ENCODE data around the gene ZNF608. TPM values are rescaled to one million over a fixed set of nuclear protein-coding genes. Genes with fewer than 3 reads are reported as not detected.

Gene ZNF608
- 20.7 and 22.0 TPM in 2 replicates for total RNA-seq

GRCh38 chr5:124745928-124746915 is at the start of gene ZNF608:
Gene ZNF608 (minus strand): TSS chr5:124746639. CDS start chr5:124744989, 1,650 bp downstream.
- Mint-ChIP-seq H3K4me1 (peaks cover 17% of the 10 kb centered on the region), H3K27me3 (no peaks in the 10 kb centered on the region), H3K36me3 (ENCODE audit: low read depth) (peaks cover 18% of the 10 kb centered on the region), H3K27ac (no peak within 1 kb of the TSS), H3K9me3 (no peaks in the 10 kb centered on the region), H3K4me3 (no peak within 1 kb of the TSS)
- TF ChIP-seq CTCF (IDR thresholded peaks at IDR 0.05) = no peak
- POLR2A ChIA-PET = interaction anchor here (0.6 to 5.0 kb wide), 29 partner anchors 10 to 1064 kb away, joined by 3 to 99 read pairs (median 7); no protein-coding TSS in a partner anchor
- DNase-seq (no peak), ATAC-seq (ENCODE audit: low read depth) (no peak)
- intact Hi-C loops (cut with micrococcal nuclease) = loop anchor here (1.0 to 5.0 kb wide), 4 partner anchors 8 to 809 kb away; no protein-coding TSS in a partner anchor
- CTCF ChIA-PET = interaction anchor here (0.8 to 1.1 kb wide), 2 partner anchors 92 to 162 kb away, joined by 3 read pairs; no protein-coding TSS in a partner anchor

- no peak for ATAC-seq (ENCODE audit: low read depth)
- POLR2A ChIA-PET = no interaction called here
- no peaks in the 10 kb centered on the region for H3K36me3 Mint-ChIP-seq (ENCODE audit: low read depth)
Observed at GRCh38 chr5:124795829-124796228, 49.4 kb upstream of the ZNF608 start.

GRCh38 chr5:124790895-124791732 is 44.7 kb upstream of the ZNF608 start:
- H3K27me3 Mint-ChIP-seq = no peaks in the 10 kb centered on the region
- no peak overlapping the region for H3K27ac Mint-ChIP-seq
- H3K36me3 Mint-ChIP-seq (ENCODE audit: low read depth) = no peaks in the 10 kb centered on the region
- H3K4me1 Mint-ChIP-seq = peaks cover 4% of the 10 kb centered on the region
- no peak for TF ChIP-seq CTCF (IDR thresholded peaks at IDR 0.05)
- intact Hi-C loops (cut with micrococcal nuclease) = no loop called here
- no peaks in the 10 kb centered on the region for H3K9me3 Mint-ChIP-seq
- no peak overlapping the region for H3K4me3 Mint-ChIP-seq
- DNase-seq (no peak), ATAC-seq (ENCODE audit: low read depth) (no peak)
- POLR2A ChIA-PET = interaction anchor here (0.6 kb wide), 1 partner anchor 45 kb away, joined by 4 read pairs; no protein-coding TSS in a partner anchor
- CTCF ChIA-PET = no interaction called here

More at GRCh38 chr5:124795829-124796228, 49.4 kb upstream of the ZNF608 start:
- H3K27ac Mint-ChIP-seq = no peak overlapping the region
- CTCF ChIA-PET = interaction anchor here (1.0 kb wide), 1 partner anchor 12 kb away, joined by 3 read pairs; no protein-coding TSS in a partner anchor
- intact Hi-C loops (cut with micrococcal nuclease) = no loop called here
- no peak for TF ChIP-seq CTCF (IDR thresholded peaks at IDR 0.05)
- no peaks in the 10 kb centered on the region for H3K27me3 Mint-ChIP-seq
- no peak for DNase-seq
- no peak overlapping the region for H3K4me3 Mint-ChIP-seq
- H3K9me3 Mint-ChIP-seq = no peaks in the 10 kb centered on the region
- peaks cover 4% of the 10 kb centered on the region for H3K4me1 Mint-ChIP-seq

- CTCF ChIA-PET = no interaction called here
- intact Hi-C loops (cut with micrococcal nuclease) = no loop called here
- no peaks in the 10 kb centered on the region for H3K36me3 Mint-ChIP-seq (ENCODE audit: low read depth)
- H3K4me1 Mint-ChIP-seq = no peaks in the 10 kb centered on the region
- no peaks in the 10 kb centered on the region for H3K9me3 Mint-ChIP-seq
- no peak for TF ChIP-seq CTCF (IDR thresholded peaks at IDR 0.05)
- no peaks in the 10 kb centered on the region for H3K27me3 Mint-ChIP-seq
- DNase-seq (no peak), ATAC-seq (ENCODE audit: low read depth) (no peak)
- no peak overlapping the region for H3K27ac Mint-ChIP-seq
- POLR2A ChIA-PET = no interaction called here
- no peak overlapping the region for H3K4me3 Mint-ChIP-seq
Observed at GRCh38 chr5:124790301-124790894, 44.0 kb upstream of the ZNF608 start.
